AG04449 (cell line): Measurements from ENCODE around the gene EFNB2.

Experiments
- CTCF ChIA-PET: fragments of 350-600 bp; formaldehyde crosslinking; extraction: SDS; loops from one replicate; lab custom pipeline; 2021; ENCODE audit warnings: antibody characterized with exemption; lab: Yijun Ruan, JAX
- POLR2A ChIA-PET: fragments of 400-600, 350-600 bp; formaldehyde crosslinking; extraction: SDS; loops from one replicate; lab custom pipeline; 2020; ENCODE audit warnings: antibody characterized with exemption, inconsistent platforms; lab: Yijun Ruan, JAX
- DNase-seq: peaks from one replicate; pipeline ENCODE4 v3.0.0-alpha.2; 2010; ENCODE audit warnings: low read depth, low spot score
- H3K4me3 ChIP-seq: 2 replicates; pipeline ENCODE4 v1.5.1; 2011; ENCODE audit warnings: low read depth, mild to moderate bottlenecking, control low read depth, low read length
- TF ChIP-seq, protein P1 (sequence below): IDR thresholded peaks from one replicate; pipeline ENCODE4 v1.5.1; 2011; ENCODE audit warnings: mild to moderate bottlenecking, moderate library complexity, low read length, control low read depth, inconsistent platforms; ENCODE audit not compliant: insufficient read depth; ENCODE audit errors: missing control alignments

Gene EFNB2, protein sequence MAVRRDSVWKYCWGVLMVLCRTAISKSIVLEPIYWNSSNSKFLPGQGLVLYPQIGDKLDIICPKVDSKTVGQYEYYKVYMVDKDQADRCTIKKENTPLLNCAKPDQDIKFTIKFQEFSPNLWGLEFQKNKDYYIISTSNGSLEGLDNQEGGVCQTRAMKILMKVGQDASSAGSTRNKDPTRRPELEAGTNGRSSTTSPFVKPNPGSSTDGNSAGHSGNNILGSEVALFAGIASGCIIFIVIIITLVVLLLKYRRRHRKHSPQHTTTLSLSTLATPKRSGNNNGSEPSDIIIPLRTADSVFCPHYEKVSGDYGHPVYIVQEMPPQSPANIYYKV

DNA sequence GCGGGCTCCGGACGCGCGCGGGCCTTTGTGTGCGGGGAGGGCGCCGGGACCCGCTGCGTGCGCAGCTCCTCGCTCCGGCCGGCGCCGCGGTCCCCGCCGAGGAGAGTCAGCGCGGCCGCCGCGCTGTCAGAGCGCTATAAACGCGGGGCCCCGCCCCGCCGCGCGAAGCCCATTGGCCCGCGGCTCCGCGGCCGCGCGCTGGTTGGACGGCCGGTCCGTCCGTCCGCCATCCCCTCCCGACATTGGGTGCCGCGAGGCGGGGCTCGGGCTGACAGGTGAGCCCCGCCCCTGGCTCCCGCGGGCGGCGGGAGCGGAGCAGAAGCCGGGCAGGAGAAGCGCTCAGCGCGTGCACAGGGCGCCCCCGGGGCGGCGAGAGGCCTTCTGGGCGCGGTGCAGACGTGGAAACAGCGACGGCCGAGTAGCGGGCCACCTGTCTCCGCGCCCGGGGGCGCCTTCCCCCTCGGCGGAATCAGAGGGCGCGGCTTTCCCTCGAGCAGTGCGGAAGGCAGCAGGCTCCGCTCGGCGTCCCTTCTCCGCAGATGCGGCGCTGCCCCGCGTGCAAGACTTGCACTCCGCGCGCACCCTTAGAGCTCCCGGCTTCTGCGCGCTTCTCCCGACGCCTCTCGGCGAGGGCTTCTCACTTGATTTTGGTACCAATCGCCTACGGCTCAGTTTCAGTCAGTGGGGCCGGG lies at the start of gene EFNB2:
TSS of gene EFNB2 (minus strand) at position 111 of the 692 bp plus-strand sequence. CDS start 698 bp downstream, outside the sequence.
- ChIA-PET CTCF (interaction anchor here (0.6 to 5.0 kb wide), 31 partner anchors 8 to 1965 kb away, joined by 3 to 55 read pairs (median 4); no protein-coding TSS in a partner anchor), POLR2A (interaction anchor here (0.6 to 2.8 kb wide), 16 partner anchors 10 to 1762 kb away, joined by 3 to 19 read pairs (median 3); partner anchors contain the start of gene ARGLU1)
- no peak for DNase-seq
- TF ChIP-seq, protein P1, sequence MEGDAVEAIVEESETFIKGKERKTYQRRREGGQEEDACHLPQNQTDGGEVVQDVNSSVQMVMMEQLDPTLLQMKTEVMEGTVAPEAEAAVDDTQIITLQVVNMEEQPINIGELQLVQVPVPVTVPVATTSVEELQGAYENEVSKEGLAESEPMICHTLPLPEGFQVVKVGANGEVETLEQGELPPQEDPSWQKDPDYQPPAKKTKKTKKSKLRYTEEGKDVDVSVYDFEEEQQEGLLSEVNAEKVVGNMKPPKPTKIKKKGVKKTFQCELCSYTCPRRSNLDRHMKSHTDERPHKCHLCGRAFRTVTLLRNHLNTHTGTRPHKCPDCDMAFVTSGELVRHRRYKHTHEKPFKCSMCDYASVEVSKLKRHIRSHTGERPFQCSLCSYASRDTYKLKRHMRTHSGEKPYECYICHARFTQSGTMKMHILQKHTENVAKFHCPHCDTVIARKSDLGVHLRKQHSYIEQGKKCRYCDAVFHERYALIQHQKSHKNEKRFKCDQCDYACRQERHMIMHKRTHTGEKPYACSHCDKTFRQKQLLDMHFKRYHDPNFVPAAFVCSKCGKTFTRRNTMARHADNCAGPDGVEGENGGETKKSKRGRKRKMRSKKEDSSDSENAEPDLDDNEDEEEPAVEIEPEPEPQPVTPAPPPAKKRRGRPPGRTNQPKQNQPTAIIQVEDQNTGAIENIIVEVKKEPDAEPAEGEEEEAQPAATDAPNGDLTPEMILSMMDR: no peak
- peak within 1 kb of the TSS; percentile 85 for H3K4me3 ChIP-seq

GRCh38 chr13:106581225-106581624 lies 45.8 kb upstream of the EFNB2 start:
- POLR2A ChIA-PET: no interaction called here
- DNase-seq: no peak
- H3K4me3 ChIP-seq: no peak overlapping the region
- TF ChIP-seq, protein P1: no peak
- CTCF ChIA-PET: interaction anchor here (1.5 kb wide), 1 partner anchor 39 kb away, joined by 4 read pairs; no protein-coding TSS in a partner anchor

- TF ChIP-seq, protein P1: no peak
- ChIA-PET CTCF (no interaction called here), POLR2A (no interaction called here)
Observed at GRCh38 chr13:106575896-106576295, 40.4 kb upstream of the EFNB2 start.

GRCh38 chr13:106573868-106574267 lies 38.4 kb upstream of the EFNB2 start:
- H3K4me3 ChIP-seq: no peak overlapping the region
- no peak for DNase-seq
- ChIA-PET CTCF (no interaction called here), POLR2A (no interaction called here)
- TF ChIP-seq, protein P1: no peak

More at GRCh38 chr13:106575896-106576295, 40.4 kb upstream of the EFNB2 start:
- no peak for DNase-seq
- no peak overlapping the region for H3K4me3 ChIP-seq

DNA sequence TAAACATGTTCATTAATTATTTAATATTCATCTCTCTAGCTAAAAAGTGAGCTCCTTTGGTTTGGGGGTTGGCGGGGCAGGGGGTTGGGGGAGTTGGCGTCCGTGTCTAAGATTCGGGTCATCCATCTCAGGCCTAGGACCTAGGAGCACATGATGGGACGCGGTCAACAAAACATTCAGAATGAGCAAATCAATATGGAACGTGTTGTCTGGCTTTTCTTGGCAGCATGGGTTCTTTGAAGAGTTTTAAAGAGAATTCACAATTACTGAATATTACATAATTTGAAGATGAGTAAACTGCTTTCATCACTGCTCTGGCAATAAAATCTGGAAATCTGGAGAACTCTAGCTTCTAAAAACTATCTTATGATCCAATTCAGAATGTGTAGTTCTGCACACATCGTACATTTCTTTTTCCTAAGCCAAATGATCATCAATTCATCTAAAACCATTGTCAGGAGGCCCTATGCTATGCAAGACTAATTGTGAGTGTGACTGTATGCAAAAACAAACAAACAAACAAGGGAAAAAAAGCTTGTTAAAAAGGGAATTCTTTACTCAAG lies 37.9 kb upstream of the EFNB2 start:
- no peak for DNase-seq
- ChIA-PET POLR2A (no interaction called here), CTCF (no interaction called here)
- TF ChIP-seq, protein P1: no peak
- H3K4me3 ChIP-seq: no peak overlapping the region
